Measurements from ENCODE around the gene SNAP91.
"Not testable (repeated sequence)": the region's sequence is repeated elsewhere in the genome, so short reads cannot be mapped to it uniquely, and the experiment has no call there.

The SNAP91 gene, protein sequence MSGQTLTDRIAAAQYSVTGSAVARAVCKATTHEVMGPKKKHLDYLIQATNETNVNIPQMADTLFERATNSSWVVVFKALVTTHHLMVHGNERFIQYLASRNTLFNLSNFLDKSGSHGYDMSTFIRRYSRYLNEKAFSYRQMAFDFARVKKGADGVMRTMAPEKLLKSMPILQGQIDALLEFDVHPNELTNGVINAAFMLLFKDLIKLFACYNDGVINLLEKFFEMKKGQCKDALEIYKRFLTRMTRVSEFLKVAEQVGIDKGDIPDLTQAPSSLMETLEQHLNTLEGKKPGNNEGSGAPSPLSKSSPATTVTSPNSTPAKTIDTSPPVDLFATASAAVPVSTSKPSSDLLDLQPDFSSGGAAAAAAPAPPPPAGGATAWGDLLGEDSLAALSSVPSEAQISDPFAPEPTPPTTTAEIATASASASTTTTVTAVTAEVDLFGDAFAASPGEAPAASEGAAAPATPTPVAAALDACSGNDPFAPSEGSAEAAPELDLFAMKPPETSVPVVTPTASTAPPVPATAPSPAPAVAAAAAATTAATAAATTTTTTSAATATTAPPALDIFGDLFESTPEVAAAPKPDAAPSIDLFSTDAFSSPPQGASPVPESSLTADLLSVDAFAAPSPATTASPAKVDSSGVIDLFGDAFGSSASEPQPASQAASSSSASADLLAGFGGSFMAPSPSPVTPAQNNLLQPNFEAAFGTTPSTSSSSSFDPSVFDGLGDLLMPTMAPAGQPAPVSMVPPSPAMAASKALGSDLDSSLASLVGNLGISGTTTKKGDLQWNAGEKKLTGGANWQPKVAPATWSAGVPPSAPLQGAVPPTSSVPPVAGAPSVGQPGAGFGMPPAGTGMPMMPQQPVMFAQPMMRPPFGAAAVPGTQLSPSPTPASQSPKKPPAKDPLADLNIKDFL

DNA sequence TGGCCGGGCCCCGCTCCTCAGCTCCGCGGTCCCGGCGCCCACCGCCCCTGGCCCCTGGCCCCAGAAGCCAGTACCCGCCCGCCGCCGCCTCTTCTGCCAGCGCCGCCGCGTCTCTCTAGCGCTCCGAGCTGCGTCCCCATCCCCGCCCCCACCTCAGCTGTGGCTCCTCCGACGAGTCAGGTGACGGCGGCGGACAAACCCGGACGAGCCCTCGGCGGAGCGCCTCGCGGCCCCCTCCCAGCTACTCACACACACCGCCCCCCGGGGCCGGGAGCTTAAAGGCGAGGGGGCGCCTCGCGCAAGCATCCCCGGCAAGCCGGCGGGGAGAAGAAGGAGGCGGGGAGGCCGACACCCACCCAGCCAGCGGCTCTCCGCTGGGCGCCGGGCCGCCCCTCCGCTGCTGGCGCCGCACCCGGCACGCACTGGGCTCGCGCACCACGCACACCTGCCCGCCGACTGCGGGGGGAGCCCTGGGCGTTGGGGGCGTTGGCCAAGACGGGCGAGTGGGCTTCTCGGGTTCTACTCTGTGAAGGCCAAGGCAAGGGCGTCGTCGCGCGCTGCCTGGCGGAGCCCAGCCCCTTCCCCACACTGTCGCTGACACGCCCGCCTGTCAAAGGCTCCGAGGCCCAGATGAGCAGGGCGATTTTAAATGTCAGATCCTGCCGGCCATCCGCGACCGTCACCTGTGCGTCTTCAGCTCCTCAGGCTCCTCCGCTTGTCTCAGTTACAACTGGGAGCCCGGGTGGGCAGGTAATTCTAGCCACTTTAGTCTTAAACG is at the start of gene SNAP91:
Gene SNAP91, minus strand, starts transcription at position 132 of the 778 bp plus-strand sequence. CDS start 1,174 bp downstream, outside the sequence.
- no peak for DNase-seq

DNA sequence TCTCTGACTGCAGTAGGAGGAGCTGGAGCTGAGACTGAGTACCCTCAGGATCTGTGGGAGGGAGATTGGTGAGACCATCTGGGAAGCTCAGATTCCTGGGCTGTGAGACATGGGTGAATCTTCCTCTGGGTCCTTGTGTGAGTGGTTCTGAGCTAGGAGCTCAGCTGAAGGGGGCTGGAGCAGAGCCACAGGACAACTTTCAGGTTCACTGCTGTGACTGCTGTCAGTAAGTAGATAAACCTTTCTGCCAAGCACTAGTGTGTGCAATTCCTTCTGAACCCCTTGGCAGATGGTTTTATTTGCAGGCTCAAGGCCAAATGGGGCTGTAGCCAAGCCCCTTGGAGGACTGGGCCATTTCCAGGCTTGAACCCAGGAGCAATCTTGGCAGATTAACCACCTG is 49.6 kb upstream of the SNAP91 start:
- no peak for DNase-seq

DNA sequence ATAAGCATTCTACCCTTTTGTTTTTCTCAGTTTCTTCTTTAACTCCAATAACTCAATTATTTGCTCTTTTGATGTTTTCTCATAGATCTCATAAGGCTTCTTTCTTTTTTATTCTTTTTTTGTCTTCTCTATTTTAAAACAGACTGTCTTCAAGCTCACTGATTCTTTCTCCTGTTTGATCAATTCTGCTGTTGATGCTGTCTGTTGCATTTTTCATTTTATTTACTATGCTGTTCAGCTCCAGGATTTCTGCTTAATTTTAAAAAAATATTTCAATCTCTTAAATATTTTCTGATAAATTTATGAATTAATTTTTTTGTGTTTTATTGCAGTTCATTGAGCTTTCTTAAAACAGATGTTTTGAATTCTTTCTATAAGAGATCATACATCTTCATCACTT is 48.1 kb upstream of the SNAP91 start:
- DNase-seq: no peak

DNA sequence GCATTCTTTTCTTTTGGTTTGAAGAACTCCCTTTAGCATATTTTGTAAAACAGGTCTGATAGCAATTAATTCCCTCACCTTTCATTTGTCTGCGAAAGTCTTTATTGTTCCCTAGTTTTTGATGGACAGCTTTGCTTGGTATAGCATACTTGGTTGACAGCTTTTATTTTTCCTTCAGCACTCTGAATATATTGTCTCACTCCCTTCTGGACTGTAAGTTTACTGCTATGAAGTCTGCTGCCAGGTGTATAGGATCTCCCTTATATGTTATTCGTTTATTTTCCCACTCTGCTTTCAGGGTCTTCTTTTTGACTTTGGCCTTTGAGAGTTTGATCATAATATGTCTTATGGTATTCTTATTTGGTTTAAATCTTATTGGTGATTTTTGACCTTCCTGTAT is 47.7 kb upstream of the SNAP91 start:
- DNase-seq: no peak

DNA sequence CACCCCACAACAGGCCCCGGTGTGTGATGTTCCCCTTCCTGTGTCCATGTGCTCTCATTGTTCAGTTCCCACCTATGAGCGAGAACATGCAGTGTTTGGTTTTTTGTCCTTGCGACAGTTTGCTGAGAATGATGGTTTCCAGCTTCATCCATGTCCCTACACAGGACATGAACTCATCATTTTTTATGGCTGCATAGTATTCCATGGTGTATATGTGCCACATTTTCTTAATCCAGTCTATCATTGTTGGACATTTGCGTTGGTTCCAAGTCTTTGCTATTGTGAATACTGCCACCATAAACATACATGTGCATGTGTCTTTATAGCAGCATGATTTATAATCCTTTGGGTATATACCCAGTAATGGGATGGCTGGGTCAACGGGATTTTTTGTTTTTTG is 43.5 kb upstream of the SNAP91 start:
- DNase-seq: not testable (repeated sequence)

DNA sequence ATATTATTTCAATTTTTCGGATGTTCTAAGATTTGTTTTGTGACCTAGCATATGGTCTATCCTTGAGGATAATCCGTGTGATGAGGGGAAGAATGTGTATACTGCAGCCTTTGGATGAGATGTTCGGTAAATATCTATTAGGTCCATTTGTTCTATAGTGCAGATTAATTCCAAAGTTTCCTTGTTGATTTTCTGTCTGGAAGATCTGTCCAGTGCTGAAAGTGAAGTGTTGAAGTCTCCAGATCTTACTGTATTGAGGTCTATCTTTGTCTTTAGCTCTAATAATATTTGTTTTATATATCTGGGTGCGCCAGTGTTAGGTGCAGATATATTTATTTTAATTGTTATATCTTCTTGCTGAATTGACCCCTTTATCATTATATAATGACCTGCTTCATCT is 32.2 kb upstream of the SNAP91 start:
- no peak for DNase-seq

DNA sequence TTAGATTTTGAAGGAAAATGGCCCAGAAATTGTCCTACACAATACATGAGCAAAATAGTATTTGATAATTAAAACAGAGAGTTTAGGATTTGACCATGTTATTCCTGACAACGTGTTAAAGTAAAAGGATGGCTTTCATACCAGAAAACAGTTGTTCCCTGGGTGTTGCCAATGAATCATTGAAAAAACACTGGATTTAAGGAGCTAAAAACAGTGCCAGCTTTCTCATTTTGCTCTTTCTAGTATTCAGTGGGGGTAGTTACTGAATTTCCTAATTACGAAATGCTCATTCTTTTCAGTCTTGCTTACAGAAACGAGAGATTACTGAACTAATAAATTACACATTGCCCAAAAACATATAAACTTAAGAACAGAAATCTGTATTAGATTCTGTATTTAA is 26.6 kb upstream of the SNAP91 start:
- DNase-seq: no peak

DNA sequence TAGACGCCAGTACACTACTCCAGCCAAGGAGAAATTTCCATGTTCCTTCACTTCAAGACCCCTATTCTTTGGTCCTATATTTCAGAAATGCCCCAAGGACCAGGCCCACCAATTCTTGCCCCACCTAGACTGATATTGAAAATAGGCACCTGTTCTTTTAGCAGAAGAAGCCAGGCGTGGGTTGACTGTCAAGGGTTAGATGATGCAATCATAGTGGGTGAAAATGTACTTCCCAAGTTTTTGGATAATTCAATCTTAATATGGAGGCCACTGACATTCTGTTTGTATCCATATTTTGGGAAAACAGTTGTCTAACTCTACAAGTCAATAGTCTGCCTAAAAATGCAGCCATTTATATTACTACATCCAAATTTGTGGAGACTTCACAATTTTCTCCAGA is 21.0 kb upstream of the SNAP91 start:
- no peak for DNase-seq

DNA sequence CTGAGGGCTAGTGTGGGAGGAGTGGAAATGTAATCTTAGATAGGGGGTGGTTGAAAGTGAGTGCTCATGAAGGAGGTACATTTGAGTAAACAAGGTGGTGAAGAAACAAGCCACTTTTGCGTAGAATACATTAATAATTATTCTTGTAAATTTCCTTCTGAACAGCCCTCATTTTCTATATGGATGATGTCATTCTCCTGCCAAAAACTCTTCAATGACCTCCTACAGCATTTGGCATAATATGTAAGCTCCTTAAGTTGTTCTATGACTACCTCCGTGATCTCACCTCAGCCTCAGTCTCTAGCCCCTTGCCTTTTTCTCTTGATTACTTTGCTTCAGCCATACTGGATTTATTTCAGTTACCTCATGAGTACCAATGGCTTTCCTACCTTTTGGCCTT is 14.0 kb upstream of the SNAP91 start:
- DNase-seq: no peak

DNA sequence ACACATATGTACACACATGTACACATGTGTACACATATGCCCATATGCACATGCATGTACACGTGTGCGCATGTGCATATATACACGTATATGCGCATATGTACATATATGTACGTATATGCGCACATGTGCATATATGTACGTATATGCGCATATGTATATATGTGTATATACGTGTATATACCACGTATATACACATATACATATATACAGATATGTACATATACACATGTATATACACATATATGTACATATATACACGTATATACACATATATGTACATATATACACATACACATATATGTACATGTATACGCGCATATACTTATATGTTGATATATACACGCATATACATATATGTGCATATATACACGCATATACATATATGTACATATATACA is 8.9 kb upstream of the SNAP91 start:
- no peak for DNase-seq

DNA sequence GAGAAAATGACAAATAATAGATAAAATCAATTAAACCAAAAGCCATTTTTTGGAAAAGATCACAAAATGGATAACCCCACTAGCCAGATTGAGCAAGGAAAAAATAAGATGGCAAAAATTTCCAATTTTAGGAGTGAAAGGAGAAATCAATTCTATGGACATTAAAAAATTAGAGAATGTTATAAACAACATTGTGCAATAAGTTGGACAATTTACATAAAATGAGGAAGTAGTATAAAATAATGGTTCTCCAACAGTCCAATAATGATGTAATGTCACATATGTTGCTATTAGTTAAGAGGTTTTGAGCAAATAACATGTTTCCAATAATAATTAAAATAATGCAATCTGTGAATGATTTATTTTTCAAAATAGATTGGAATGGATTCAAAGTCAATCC is 3.1 kb upstream of the SNAP91 start:
- DNase-seq: no peak

DNA sequence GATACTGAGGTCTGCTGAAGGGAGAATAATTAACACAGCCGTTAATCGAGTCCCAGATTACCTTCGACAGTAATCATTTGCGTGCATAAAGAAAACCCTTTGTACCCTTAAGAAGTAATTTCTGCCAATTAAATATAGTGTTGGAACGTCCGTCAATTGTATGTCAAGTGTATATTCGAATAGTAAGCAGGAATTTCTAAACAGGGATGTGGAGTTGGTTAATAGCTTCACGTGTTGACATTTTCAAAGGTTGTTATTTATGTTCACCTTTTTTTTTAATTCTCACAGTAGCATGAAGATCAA is 798 bp upstream of the SNAP91 start:
- no peak for DNase-seq

DNA sequence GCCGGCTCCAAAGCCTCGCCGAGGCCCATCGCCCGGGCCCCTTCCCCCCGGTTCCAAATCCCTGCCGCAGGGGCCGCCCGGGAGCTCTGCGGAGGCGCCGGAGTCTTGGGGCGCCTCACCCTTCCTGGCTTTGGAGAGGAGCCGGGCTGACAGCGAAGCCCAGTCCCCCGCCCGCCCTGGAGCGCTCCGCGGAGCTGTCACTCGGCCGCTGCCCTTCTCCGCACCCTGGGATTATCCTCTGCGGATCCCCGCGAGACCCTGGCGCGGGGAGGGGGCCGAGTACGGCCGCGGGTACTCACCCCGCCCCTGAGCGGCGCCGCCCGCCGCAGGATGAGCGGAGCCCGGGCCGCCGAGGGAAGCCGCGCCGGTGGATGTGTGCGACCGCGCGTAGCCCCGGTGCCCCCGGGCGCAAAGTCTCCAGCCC is 343 bp downstream of the SNAP91 start:
- DNase-seq: no peak

DNA sequence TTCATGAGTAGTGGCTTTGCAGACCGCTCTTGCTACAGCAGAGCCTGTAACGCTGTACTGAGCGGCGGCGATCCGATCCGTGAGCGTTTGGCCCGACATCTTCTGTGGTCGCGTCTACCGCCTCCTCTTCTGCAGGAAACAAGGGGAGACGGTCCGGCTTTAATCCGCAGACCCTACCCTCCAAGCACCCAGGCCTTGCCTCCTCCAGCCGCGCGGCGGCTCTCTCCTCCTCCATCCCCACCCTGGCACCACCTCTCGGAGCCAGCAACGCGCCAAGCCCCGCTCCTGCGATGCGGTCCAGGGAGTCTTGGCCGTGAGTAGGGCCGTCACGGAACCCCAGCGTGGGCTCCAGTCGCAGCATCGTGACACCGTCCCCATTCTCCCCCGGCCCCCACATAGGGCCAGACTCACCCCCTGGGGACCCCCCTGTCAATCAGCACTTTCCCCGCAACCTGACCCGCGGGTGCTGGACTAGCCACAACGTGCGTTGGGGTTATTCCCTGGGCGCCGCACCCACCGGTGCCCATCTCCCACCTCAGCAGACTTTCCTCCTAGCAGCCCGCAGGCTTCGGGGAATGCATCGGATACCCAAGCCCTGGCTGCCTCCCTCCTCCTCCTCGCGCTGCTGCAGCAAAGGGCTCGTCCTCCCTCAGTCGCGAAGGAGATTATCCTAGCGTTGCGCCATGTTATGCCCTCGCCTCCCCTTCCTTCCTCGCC is 914 bp downstream of the SNAP91 start:
- no peak for DNase-seq

DNA sequence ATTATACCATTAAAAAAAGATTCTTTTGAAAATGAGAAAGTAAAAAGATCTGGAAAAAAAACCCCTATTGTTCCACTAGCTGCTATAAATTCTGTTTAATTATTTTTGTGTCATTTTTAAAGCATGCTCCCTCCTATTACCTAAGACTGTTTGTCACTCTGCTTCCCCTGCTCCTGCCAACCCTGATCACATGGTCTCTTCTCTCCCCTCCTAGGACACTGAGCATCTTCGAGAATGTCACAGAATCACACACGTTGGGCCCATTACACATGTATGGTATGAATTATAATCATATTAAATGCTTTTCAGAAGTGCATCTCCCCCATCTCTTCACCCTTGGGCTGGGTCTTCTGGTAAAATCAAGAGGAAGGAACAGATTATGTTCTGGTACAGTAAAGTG is 6.2 kb downstream of the SNAP91 start:
- no peak for DNase-seq

DNA sequence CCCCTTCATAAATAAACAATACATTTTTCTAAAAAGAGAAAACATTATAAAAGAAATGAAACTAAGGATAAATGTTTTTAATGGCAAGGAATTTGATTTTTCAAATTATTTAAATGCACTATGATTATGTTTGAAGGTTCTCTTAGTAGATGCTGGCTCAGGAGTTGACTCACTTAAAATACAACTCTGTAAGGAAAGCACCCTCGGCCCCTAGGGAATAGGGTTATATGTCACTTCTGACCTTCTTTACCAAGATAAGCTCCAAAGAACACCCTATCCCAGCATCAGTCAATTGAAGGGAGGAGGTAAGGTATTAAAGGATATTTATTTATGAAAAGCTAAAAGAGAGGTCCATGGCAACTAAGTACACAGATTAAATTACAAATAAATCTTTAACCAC is 6.8 kb downstream of the SNAP91 start:
- no peak for DNase-seq

DNA sequence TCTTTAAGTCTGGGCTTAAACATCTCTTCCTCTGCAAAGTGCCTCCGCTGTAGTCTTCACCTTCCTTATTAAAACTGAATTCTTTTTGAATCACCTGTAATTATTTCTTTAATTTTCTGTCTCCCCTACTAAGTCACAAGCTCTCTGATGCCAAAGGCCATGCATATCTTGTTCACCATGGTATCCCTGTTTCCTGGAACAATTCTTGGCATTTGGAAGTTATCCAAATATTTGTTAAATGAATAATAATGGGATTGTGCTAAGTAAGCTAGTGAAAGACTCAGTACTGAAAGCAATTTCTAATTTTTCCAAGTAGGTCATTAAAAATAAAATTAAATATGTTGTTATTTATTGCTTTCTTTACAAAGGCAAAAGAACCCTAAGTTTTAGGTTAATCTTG is 12.2 kb downstream of the SNAP91 start:
- no peak for DNase-seq

DNA sequence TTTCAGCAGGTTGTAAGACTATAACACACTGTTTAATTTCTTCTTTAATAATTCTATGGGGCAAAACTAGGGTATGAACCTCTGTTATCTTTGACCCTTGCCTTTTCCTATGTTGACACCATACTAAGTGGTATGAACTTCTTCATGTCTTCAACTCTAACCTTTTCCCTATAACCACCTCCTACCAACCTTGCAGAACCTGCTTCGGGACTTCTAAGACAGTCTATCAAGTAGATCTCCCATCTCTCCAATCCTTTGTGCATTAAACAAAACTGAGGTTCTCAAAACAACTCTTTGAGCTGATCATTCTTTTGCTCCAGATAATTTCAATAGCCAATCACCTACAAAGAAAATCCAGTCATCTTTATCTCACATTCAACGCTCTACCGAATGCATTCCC is 23.4 kb downstream of the SNAP91 start:
- DNase-seq: no peak

DNA sequence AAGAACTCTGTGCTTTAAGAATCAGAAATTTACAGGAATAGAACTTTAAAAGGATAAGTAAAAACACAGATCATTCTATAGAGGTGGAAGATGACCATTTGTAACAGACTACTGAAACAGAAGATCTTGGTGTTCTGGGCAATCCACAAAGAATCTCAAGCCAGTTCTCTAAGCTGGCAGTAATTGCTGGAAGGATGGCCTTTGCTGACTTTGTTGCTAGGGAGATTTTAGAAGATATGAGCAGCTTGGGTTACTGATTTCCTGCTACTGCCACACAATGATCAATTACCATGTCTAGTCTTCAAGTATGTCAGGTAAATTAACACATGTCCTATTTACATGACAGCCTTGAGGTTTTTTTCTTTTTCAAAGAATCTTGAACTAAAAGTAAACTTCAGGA is 31.1 kb downstream of the SNAP91 start:
- DNase-seq: no peak

DNA sequence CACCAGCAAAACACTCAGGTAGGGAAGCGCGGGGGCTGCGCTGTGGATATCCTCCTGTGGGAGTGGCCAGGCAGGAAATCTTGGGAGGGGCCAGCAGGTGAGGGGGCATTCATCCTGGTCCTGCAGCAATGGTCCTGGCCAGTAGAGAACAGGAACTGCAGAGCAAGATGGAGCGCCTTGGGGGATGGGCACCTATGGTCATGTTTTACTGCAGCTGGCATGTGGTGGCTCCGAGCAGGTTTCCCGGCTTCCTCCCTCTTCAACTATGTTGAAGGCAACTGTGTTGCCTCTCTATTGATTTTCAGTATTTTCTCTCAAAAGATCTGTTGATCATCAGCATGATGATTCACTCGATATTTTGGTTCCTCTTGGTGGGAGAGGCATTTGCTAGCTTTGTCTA is 70.9 kb downstream of the SNAP91 start:
- no peak for DNase-seq

DNA sequence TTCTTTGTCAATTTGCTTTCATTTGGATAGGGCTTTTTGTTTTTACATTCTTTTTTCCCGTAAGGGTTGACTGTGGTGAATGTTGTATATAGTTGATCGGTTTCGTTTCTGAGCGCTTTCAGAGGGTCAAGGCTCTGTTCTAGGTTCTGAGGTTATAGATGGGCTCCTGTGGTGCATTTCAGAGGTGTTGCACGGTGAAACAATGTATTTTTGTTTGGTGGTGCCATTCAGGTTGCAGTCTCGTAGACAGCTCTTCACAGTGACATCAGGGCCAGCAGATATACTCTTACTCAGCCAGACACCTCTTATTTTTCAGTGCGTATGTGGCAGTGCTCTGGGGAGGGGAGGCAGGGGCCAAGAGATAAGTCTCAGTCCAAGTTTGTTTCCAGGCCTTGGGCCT is 72.1 kb downstream of the SNAP91 start:
- no peak for DNase-seq

DNA sequence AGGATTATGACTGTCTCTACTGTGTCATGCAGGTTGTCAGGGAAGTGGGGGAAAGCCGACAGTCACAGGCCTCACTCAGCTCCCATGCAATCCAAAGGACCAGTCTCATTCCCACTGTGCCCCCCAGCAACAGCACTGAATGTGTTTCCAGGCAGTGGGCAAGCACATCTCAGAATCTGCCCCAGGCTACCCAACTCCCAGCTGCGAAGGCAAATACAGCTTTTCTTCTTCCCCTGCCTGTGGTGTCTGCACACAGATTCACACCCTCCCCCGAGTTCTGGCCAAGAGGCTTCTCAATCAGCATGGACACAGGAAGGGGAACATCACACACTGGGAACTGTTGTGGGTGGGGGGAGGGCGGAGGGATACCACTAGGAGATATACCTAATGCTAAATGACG is 75.3 kb downstream of the SNAP91 start:
- DNase-seq: no peak

DNA sequence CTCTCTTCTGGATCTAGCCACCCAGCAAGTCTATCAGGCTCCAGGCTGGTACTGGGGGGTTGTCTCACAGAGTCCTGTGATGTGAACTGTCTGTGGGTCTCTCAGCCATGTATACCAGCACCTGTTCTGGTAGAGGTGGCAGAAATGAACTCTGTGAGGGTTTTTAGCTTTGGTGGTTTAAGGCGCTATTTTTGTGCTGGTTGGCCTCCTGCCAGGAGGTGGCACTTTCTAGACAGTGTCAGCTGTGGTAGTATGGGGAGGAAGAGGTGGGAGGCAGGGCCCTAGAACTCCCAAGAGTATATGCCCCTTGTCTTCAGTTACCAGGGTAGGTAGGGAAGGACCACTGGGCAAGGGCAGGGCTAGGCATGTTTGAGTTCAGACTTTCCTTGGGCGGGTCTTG is 75.8 kb downstream of the SNAP91 start:
- no peak for DNase-seq

All from NK-92 treated with Interleukin-12 subunit alpha and Interleukin-12 subunit beta, amount 100 ng/mL, for 24 hours (cell line).